Measurements from ENCODE around the gene RMRP. TPM values are rescaled to one million over a fixed set of nuclear protein-coding genes. Genes with fewer than 3 reads are reported as not detected.

Gene RMRP
- over 10,000 TPM; 19,654 to 22,919 (median 21,195) TPM for total RNA-seq
- 218 TPM for polyA plus RNA-seq
- long read RNA-seq, donor 1, result 0 reads
- long read RNA-seq, donor 2, result 0 reads
- long read RNA-seq, donor 3, result 0 reads
- long read RNA-seq, donor 4, result 0 reads

DNA sequence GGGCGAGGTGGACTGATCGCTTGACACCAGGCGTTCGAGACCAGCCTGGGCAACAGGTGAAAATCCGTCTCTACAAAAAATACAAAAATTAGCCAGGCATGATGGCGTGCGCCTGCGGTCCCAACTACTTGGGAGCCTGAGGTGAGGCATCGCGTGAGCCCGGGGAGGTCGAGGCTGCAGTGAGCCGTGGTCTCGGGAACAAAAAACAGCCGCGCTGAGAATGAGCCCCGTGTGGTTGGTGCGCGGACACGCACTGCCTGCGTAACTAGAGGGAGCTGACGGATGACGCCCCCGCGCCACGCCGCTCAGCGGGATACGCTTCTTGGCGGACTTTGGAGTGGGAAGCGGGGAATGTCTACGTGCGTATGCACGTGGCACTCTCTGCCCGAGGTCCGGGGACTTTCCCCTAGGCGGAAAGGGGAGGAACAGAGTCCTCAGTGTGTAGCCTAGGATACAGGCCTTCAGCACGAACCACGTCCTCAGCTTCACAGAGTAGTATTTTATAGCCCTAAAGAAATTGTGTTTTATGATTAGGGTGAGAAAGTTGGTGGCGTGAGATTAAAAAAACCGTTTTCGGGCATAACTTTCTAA, at the start of gene RMRP:
RMRP (minus strand) TSS at position 474 of the 591 bp plus-strand sequence.
- Histone ChIP-seq H3K27ac (ENCODE audit: low read length) (peak within 1 kb of the TSS; percentile 99), H3K4me3 (ENCODE audit: low read length) (peak within 1 kb of the TSS; percentile 85), H3K4me1 (ENCODE audit: control insufficient read depth, insufficient read depth, low read length) (no peaks in the 10 kb centered on the region), H3K27me3 (ENCODE audit: control insufficient read depth, insufficient read depth) (no peaks in the 10 kb centered on the region), H3K9me3 (ENCODE audit: control insufficient read depth, low read length) (no peaks in the 10 kb centered on the region)
- ATAC-seq, result peak; percentile 97
- peak; percentile 98 to 99 (median 99) for DNase-seq
- intact Hi-C loops (cut with DNase I), result loop anchor here in 1 of 4 donors (5.0 kb wide), 1 partner anchor 90 kb away; the partner anchor contains the start of genes GBA2 and RGP1
- WGBS, result under 1% methylated on average over 42 of the region's 42 CpGs

- no peak for DNase-seq
- no peak for ATAC-seq
- Histone ChIP-seq H3K27ac (ENCODE audit: low read length) (no peak overlapping the region), H3K9me3 (ENCODE audit: control insufficient read depth, low read length) (no peaks in the 10 kb centered on the region), H3K27me3 (ENCODE audit: control insufficient read depth, insufficient read depth) (no peaks in the 10 kb centered on the region), H3K4me3 (ENCODE audit: low read length) (no peak overlapping the region), H3K4me1 (ENCODE audit: control insufficient read depth, insufficient read depth, low read length) (no peaks in the 10 kb centered on the region)
- WGBS, result 85% methylated on average over 10 of the region's 10 CpGs
- intact Hi-C loops (cut with DNase I), result no loop called here
These were observed 49.1 kb upstream of the RMRP start for GRCh38 chr9:35706951-35707350.

DNA sequence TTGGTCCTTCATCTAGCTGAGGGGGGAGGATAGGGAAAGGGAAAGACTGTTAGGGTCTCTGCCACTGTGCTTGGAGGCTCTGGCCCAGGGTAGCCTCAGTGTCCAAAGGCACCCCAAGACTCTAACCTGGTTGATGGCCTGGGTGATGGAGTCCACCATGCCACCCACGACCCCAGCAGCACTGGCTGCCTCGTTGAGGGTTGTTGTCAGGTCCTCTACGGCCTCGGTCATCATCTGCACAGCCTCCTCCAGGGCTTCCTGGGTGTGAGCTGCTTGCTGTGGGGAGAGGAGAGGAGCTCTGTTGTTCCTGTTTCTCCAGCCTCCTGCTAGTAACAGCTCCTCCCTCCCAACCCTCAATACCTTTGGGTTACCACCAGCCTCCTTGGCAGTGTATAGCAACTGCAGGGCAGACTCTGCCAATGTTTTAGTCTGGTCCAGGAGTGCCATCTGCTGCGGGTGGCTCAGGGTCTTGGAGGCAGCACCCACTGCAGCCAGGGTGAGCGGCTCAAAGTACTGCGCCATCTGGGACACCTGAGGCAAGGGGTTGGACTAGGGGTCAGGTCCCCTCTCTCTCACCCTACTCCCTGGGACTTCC, 48.1 kb upstream of the RMRP start:
- Histone ChIP-seq H3K4me3 (ENCODE audit: low read length) (no peak overlapping the region), H3K9me3 (ENCODE audit: control insufficient read depth, low read length) (no peaks in the 10 kb centered on the region), H3K4me1 (ENCODE audit: control insufficient read depth, insufficient read depth, low read length) (no peaks in the 10 kb centered on the region), H3K27ac (ENCODE audit: low read length) (no peak overlapping the region), H3K27me3 (ENCODE audit: control insufficient read depth, insufficient read depth) (no peaks in the 10 kb centered on the region)
- ATAC-seq (no peak), DNase-seq (no peak)
- WGBS, result 92% methylated on average over 7 of the region's 7 CpGs
- intact Hi-C loops (cut with DNase I), result no loop called here

DNA sequence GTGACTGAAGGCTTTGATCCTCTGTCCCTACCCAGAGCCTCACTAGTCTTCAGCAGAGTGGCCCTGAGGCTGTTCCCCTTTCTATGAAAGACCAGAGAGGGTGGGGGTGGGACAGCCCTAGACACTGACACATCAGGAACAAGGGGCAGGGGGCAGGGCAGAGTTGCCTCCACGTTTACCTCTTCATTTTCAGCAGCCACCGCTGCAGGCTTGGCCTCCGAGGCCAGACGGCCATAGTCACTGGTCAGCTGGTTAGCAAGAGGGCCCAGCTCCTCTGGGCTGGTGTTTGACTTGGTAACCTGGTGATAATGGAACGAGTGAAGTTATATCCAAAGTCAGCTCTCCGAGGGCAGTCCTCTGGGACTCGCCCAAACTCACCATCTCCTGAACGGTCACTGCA, 47.6 kb upstream of the RMRP start:
- no peak for ATAC-seq
- no peaks in the 10 kb centered on the region for H3K9me3 ChIP-seq (ENCODE audit: control insufficient read depth, low read length)
- no peak overlapping the region for H3K27ac ChIP-seq (ENCODE audit: low read length)
- 69% methylated on average over 8 of the region's 8 CpGs for WGBS
- no peak overlapping the region for H3K4me3 ChIP-seq (ENCODE audit: low read length)
- intact Hi-C loops (cut with DNase I), result no loop called here
- H3K27me3 ChIP-seq (ENCODE audit: control insufficient read depth, insufficient read depth), result no peaks in the 10 kb centered on the region
- no peak for DNase-seq
- H3K4me1 ChIP-seq (ENCODE audit: control insufficient read depth, insufficient read depth, low read length), result no peaks in the 10 kb centered on the region

- intact Hi-C loops (cut with DNase I), result no loop called here
- ATAC-seq, result peak; percentile 13 to 37
- Histone ChIP-seq H3K27ac (ENCODE audit: low read length) (no peak overlapping the region), H3K9me3 (ENCODE audit: control insufficient read depth, low read length) (no peaks in the 10 kb centered on the region), H3K27me3 (ENCODE audit: control insufficient read depth, insufficient read depth) (no peaks in the 10 kb centered on the region), H3K4me1 (ENCODE audit: control insufficient read depth, insufficient read depth, low read length) (no peaks in the 10 kb centered on the region), H3K4me3 (ENCODE audit: low read length) (no peak overlapping the region)
- 88% methylated on average over 26 of the region's 26 CpGs for WGBS
- DNase-seq, result peak in 2 of 3 donors; percentile 72 to 84
These were observed 46.3 kb upstream of the RMRP start for GRCh38 chr9:35703906-35704672.

DNA sequence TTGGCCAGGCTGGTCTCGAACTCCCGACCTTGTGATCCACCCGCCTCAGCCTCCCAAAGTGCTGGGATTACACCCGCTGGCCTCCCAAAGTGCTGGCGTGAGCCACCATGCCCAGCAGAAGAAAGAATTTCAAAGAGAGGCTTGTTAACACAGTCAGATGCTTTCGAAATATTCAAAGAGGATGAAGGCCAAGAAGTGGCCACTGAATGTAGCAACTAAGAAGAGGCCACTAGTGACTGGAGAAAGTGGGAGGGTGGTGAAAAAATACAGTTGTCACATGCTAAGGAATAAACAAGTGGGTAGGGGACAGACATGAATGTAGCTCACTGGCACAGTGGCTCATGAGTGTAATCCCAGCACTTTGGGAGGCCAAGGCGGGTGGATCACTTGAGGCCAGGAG, 44.9 kb upstream of the RMRP start:
- Histone ChIP-seq H3K27ac (ENCODE audit: low read length) (no peak overlapping the region), H3K9me3 (ENCODE audit: control insufficient read depth, low read length) (no peaks in the 10 kb centered on the region), H3K27me3 (ENCODE audit: control insufficient read depth, insufficient read depth) (no peaks in the 10 kb centered on the region), H3K4me3 (ENCODE audit: low read length) (no peak overlapping the region), H3K4me1 (ENCODE audit: control insufficient read depth, insufficient read depth, low read length) (no peaks in the 10 kb centered on the region)
- ATAC-seq (no peak), DNase-seq (no peak)
- intact Hi-C loops (cut with DNase I), result no loop called here
- WGBS, result 93% methylated on average over 7 of the region's 7 CpGs

- intact Hi-C loops (cut with DNase I), result no loop called here
- ATAC-seq, result peak in 1 of 2 donors; percentile 53
- no peaks in the 10 kb centered on the region for H3K27me3 ChIP-seq (ENCODE audit: control insufficient read depth, insufficient read depth)
- no peaks in the 10 kb centered on the region for H3K9me3 ChIP-seq (ENCODE audit: control insufficient read depth, low read length)
- no peak overlapping the region for H3K27ac ChIP-seq (ENCODE audit: low read length)
- no peak overlapping the region for H3K4me3 ChIP-seq (ENCODE audit: low read length)
- no peak for DNase-seq
- no peaks in the 10 kb centered on the region for H3K4me1 ChIP-seq (ENCODE audit: control insufficient read depth, insufficient read depth, low read length)
These were observed 43.1 kb upstream of the RMRP start for GRCh38 chr9:35700942-35701341.

- no peaks in the 10 kb centered on the region for H3K9me3 ChIP-seq (ENCODE audit: control insufficient read depth, low read length)
- H3K4me1 ChIP-seq (ENCODE audit: control insufficient read depth, insufficient read depth, low read length), result no peaks in the 10 kb centered on the region
- ATAC-seq, result no peak
- H3K27ac ChIP-seq (ENCODE audit: low read length), result no peak overlapping the region
- WGBS, result 81% methylated on average over 11 of the region's 11 CpGs
- intact Hi-C loops (cut with DNase I), result no loop called here
- no peak for DNase-seq
- H3K4me3 ChIP-seq (ENCODE audit: low read length), result no peak overlapping the region
- no peaks in the 10 kb centered on the region for H3K27me3 ChIP-seq (ENCODE audit: control insufficient read depth, insufficient read depth)
These were observed 42.2 kb upstream of the RMRP start for GRCh38 chr9:35700031-35700430.

DNA sequence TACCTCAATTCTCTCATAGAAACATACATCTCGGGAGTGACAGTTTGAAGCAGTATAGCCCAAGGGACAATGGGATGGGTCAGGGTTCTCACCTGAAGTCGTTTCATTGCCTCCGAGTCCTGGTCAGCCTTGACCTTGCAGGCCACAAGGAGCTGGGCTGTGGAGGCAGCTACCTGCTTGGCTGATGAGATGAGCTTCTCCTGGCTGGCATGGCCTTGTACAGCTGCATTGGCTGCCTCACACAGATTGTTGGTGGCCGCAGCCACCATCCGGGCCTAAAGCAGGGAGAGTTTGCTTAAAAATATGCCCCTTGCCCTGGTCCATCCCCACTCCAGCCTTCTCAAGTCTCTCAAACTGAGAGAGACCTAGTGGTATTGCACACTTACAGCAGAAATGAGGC, 40.4 kb upstream of the RMRP start:
- intact Hi-C loops (cut with DNase I), result loop anchor here in 1 of 4 donors (5.0 kb wide), 1 partner anchor 36 kb away; no protein-coding TSS in a partner anchor
- DNase-seq (no peak), ATAC-seq (no peak)
- no peaks in the 10 kb centered on the region for H3K4me1 ChIP-seq (ENCODE audit: control insufficient read depth, insufficient read depth, low read length)
- no peaks in the 10 kb centered on the region for H3K27me3 ChIP-seq (ENCODE audit: control insufficient read depth, insufficient read depth)
- no peaks in the 10 kb centered on the region for H3K9me3 ChIP-seq (ENCODE audit: control insufficient read depth, low read length)
- H3K4me3 ChIP-seq (ENCODE audit: low read length), result no peak overlapping the region
- 90% methylated on average over 5 of the region's 5 CpGs for WGBS
- H3K27ac ChIP-seq (ENCODE audit: low read length), result no peak overlapping the region

- WGBS, result 76% methylated on average over 14 of the region's 14 CpGs
- intact Hi-C loops (cut with DNase I), result loop anchor here in 1 of 4 donors (5.0 kb wide), 1 partner anchor 35 kb away; no protein-coding TSS in a partner anchor
- ATAC-seq, result peak; percentile 18 to 26
These were observed 39.7 kb upstream of the RMRP start for GRCh38 chr9:35697486-35697885.

More at GRCh38 chr9:35697486-35697885, 39.7 kb upstream of the RMRP start:
- DNase-seq, result no peak
- H3K4me3 ChIP-seq (ENCODE audit: low read length), result no peak overlapping the region
- H3K4me1 ChIP-seq (ENCODE audit: control insufficient read depth, insufficient read depth, low read length), result no peaks in the 10 kb centered on the region
- no peak overlapping the region for H3K27ac ChIP-seq (ENCODE audit: low read length)
- H3K9me3 ChIP-seq (ENCODE audit: control insufficient read depth, low read length), result no peaks in the 10 kb centered on the region
- H3K27me3 ChIP-seq (ENCODE audit: control insufficient read depth, insufficient read depth), result no peaks in the 10 kb centered on the region

Measured in right cardiac atrium (tissue), 5 donors.